Neural crest cell (in vitro differentiated cells): ENCODE data around the gene CLIC5. TPM values are rescaled to one million over a fixed set of nuclear protein-coding genes. Genes with fewer than 3 reads are reported as not detected.

Source experiments
- DNase-seq: peaks from one replicate; pipeline ENCODE4 v3.0.0; 2021; ENCODE audit warnings: low read depth, mixed read lengths, low spot score
- H3K27ac Mint-ChIP-seq: one replicate; pipeline ENCODE4 v1.8.0; 2021; ENCODE audit warnings: mild to moderate bottlenecking, mixed read lengths; ENCODE audit not compliant: unreplicated experiment
- H3K27me3 Mint-ChIP-seq: 2 replicates; pipeline ENCODE4 v1.8.0; 2021; ENCODE audit warnings: low read depth, mild to moderate bottlenecking, mixed read lengths
- H3K36me3 Mint-ChIP-seq: 2 replicates; pipeline ENCODE4 v1.8.0; 2021; ENCODE audit warnings: low read depth, mild to moderate bottlenecking, mixed read lengths
- H3K4me1 Mint-ChIP-seq: 2 replicates; pipeline ENCODE4 v1.8.0; 2021; ENCODE audit warnings: mixed read lengths
- H3K4me3 Mint-ChIP-seq: one replicate; pipeline ENCODE4 v1.8.0; 2021; ENCODE audit warnings: mild to moderate bottlenecking, mixed read lengths
- H3K9me3 Mint-ChIP-seq: 2 replicates; pipeline ENCODE4 v1.8.0; 2021; ENCODE audit warnings: mixed read lengths
- CTCF ChIP-seq: fragments of 200-600 bp; sonication (generic); conservative IDR thresholded peaks from 2 replicates; pipeline ENCODE4 v1.5.0; 2021; ENCODE audit warnings: antibody characterized with exemption, mild to moderate bottlenecking
- total RNA-seq: library from RNA; stranded (reverse); gene quantifications from 2 replicates; pipeline ENCODE4 v1.2.1, GENCODE V29; 2021

CLIC5 gene
- total RNA-seq, 1 donor from 2014 or later: not detected

- H3K4me1 Mint-ChIP-seq: peaks cover 3% of the 10 kb centered on the region
- no peaks in the 10 kb centered on the region for H3K36me3 Mint-ChIP-seq
- H3K4me3 Mint-ChIP-seq: no peak overlapping the region
- no peak for TF ChIP-seq CTCF
- no peaks in the 10 kb centered on the region for H3K27me3 Mint-ChIP-seq
- DNase-seq: no peak
- H3K9me3 Mint-ChIP-seq: peaks cover 3% of the 10 kb centered on the region
- no peak overlapping the region for H3K27ac Mint-ChIP-seq
These were observed 45.3 kb downstream of the CLIC5 start for GRCh38 chr6:45970326-45970725.

- no peak overlapping the region for H3K4me3 Mint-ChIP-seq
- no peak overlapping the region for H3K27ac Mint-ChIP-seq
- H3K27me3 Mint-ChIP-seq: no peaks in the 10 kb centered on the region
- DNase-seq: no peak
- H3K9me3 Mint-ChIP-seq: peaks cover under 1% of the 10 kb centered on the region
- TF ChIP-seq CTCF: no peak
- H3K4me1 Mint-ChIP-seq: peaks cover 3% of the 10 kb centered on the region
- H3K36me3 Mint-ChIP-seq: no peaks in the 10 kb centered on the region
These were observed 45.8 kb downstream of the CLIC5 start for GRCh38 chr6:45969883-45970282.

- no peak overlapping the region for H3K27ac Mint-ChIP-seq
- no peaks in the 10 kb centered on the region for H3K27me3 Mint-ChIP-seq
- no peak for TF ChIP-seq CTCF
- H3K4me3 Mint-ChIP-seq: no peak overlapping the region
- H3K36me3 Mint-ChIP-seq: no peaks in the 10 kb centered on the region
- DNase-seq: no peak
- no peaks in the 10 kb centered on the region for H3K9me3 Mint-ChIP-seq
- H3K4me1 Mint-ChIP-seq: peaks cover 3% of the 10 kb centered on the region
These were observed 46.6 kb downstream of the CLIC5 start for GRCh38 chr6:45969026-45969425.

- peaks cover 3% of the 10 kb centered on the region for H3K4me1 Mint-ChIP-seq
- H3K9me3 Mint-ChIP-seq: no peaks in the 10 kb centered on the region
- no peaks in the 10 kb centered on the region for H3K27me3 Mint-ChIP-seq
- no peak for DNase-seq
- H3K36me3 Mint-ChIP-seq: no peaks in the 10 kb centered on the region
- H3K27ac Mint-ChIP-seq: no peak overlapping the region
- no peak overlapping the region for H3K4me3 Mint-ChIP-seq
- no peak for TF ChIP-seq CTCF
These were observed 48.3 kb downstream of the CLIC5 start for GRCh38 chr6:45967363-45967762.

- no peaks in the 10 kb centered on the region for H3K9me3 Mint-ChIP-seq
These were observed 48.9 kb downstream of the CLIC5 start for GRCh38 chr6:45966797-45967196.

More at GRCh38 chr6:45966797-45967196, 48.9 kb downstream of the CLIC5 start:
- Mint-ChIP-seq H3K4me1 (peaks cover 3% of the 10 kb centered on the region), H3K27me3 (no peaks in the 10 kb centered on the region), H3K4me3 (no peak overlapping the region), H3K36me3 (no peaks in the 10 kb centered on the region), H3K27ac (no peak overlapping the region)
- TF ChIP-seq CTCF: no peak
- no peak for DNase-seq
